Activated naive CD8-positive, alpha-beta T cell treated with anti-CD3 and anti-CD28 coated beads, Interleukin-2, amount 50 U/mL, for 24 hours (primary cell): Measurements from ENCODE around the gene UBE3B.

Experiments used
- ATAC-seq: fragments of 150-1000 bp; cut with Tn5 transposase; one replicate; pipeline ENCODE4 v1.10.0; 2021
- DNase-seq: peaks from one replicate; pipeline ENCODE4 v3.0.0; 2021
- H3K27ac Mint-ChIP-seq: one replicate; pipeline ENCODE4 v1.8.0; 2021; ENCODE audit warnings: mild to moderate bottlenecking, mixed read lengths
- H3K27me3 Mint-ChIP-seq: one replicate; pipeline ENCODE4 v1.8.0; 2021; ENCODE audit warnings: mixed read lengths
- H3K36me3 Mint-ChIP-seq: one replicate; pipeline ENCODE4 v1.8.0; 2021; ENCODE audit warnings: low read depth, mixed read lengths
- H3K4me1 Mint-ChIP-seq: one replicate; pipeline ENCODE4 v1.8.0; 2021; ENCODE audit warnings: mixed read lengths
- H3K4me3 Mint-ChIP-seq: one replicate; pipeline ENCODE4 v1.8.0; 2021; ENCODE audit warnings: mild to moderate bottlenecking, moderate library complexity, mixed read lengths
- H3K9me3 Mint-ChIP-seq: one replicate; pipeline ENCODE4 v1.8.0; 2021; ENCODE audit warnings: mixed read lengths

The UBE3B gene

DNA sequence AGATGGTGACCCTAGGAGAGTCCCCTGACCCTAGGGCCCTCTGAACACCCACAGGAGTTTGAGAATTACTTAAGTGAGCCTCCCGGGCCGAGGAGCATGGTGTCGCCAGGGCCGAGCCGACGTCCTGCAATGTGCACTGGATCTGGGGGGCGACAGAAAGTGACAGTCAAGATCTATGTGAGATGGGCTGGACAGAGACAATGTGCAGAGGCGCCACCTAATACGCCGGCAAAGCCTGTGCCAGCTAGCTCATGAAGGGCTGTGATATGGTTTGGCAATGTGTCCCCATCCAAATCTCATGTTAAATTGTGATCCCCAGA, 84.2 kb downstream of the UBE3B start:
- no peaks in the 10 kb centered on the region for H3K27me3 Mint-ChIP-seq
- H3K36me3 Mint-ChIP-seq = peaks cover 14% of the 10 kb centered on the region
- ATAC-seq (no peak), DNase-seq (no peak)
- H3K9me3 Mint-ChIP-seq = peaks cover 9% of the 10 kb centered on the region
- no peaks in the 10 kb centered on the region for H3K4me1 Mint-ChIP-seq
- no peak overlapping the region for H3K4me3 Mint-ChIP-seq
- no peak overlapping the region for H3K27ac Mint-ChIP-seq

DNA sequence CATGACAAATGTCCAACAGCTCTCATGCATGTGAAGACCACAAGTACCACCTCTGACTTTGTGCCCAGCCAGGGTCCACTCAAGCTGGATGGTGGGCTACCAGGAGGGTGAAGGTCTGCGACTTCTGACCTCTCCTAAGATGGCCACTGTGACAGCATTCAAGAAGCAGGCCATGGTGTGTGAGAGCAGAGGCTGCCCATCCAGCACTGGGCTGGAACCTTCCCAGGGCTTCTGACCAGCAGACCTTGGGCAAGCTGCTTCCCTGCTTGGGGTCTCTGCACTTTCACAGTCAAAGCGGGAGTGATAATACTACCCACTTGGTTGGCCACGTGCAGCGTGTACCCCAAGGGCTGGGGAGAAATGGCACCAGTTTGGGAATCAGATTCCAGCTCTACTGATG, 85.4 kb downstream of the UBE3B start:
- no peak for ATAC-seq
- Mint-ChIP-seq H3K27me3 (no peaks in the 10 kb centered on the region), H3K36me3 (peaks cover 19% of the 10 kb centered on the region), H3K4me3 (no peak overlapping the region), H3K9me3 (peaks cover 9% of the 10 kb centered on the region), H3K4me1 (no peaks in the 10 kb centered on the region), H3K27ac (no peak overlapping the region)
- DNase-seq = no peak

DNA sequence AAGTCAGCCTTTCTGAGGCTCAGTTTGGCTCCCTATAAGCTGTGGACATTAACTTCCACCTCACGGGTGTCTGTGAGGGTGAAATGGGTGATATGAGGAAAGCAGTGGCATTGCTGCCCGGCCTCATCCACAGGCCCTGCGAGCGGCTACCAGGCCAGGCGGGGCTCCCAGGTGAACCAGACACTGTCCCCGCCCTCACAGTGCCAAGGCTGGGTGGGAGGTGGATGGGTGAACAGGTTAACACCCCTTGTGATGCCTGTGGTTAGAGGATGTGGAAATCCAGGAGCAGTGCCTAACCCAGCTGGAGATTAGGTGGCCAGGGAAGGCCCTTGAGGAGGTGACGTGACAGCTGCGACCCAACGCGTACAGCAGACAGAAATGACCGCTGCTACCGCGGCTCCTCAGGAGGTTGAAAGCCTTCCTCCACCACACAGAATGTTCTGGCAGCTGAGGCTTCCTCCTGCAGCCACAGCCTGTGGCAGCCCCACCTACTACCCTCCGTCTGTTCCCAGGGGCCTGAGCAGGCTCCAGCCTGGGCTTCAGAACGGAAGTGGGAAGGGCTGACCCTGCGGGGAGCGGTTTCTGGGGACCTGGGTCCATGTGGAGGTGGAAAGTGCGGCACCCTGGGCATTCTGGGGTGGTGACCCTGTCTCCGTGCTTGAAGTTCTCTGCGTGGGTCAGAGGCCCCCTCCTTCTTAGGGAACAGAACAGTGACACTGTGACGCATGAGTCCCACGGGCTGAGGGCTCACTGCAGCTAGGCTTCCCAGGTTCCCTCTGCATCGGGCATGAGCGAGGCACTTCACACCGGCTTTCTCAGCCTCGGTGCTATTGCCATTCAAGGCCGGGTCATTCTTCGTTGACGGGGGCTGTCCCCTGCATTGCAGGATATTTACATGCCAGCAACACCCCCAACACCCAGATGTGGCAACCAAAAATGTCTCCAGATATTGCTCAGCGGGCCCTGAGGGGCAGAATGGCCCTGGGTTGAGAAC, 86.2 kb downstream of the UBE3B start:
- Mint-ChIP-seq H3K9me3 (peaks cover 9% of the 10 kb centered on the region), H3K27ac (no peak overlapping the region), H3K4me3 (no peak overlapping the region), H3K27me3 (no peaks in the 10 kb centered on the region), H3K4me1 (no peaks in the 10 kb centered on the region), H3K36me3 (peaks cover 19% of the 10 kb centered on the region)
- ATAC-seq = no peak
- no peak for DNase-seq

DNA sequence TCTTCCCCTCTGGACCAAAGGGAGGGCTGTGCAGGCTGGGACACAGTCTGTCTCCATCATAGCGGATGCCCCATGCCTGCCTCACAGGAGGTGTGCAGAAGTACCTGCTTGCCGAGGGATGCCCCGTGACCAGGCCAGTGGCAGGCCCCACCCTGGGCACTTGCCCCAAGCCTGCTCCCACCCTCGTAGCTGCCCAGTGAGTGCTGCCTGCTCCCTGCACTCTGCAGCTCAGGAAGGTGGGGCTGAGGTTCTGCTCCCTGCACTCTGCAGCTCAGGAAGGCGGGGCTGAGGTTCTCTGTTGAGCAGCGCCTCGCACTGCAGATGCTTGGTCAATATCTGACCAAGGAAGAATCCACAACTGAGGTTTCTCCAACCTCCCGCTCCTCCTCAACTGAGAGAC, 89.0 kb downstream of the UBE3B start:
- H3K36me3 Mint-ChIP-seq = peaks cover 19% of the 10 kb centered on the region
- DNase-seq = no peak
- H3K9me3 Mint-ChIP-seq = peaks cover 9% of the 10 kb centered on the region
- ATAC-seq = peak; percentile 5
- H3K27ac Mint-ChIP-seq = no peak overlapping the region
- H3K27me3 Mint-ChIP-seq = no peaks in the 10 kb centered on the region
- H3K4me3 Mint-ChIP-seq = no peak overlapping the region
- H3K4me1 Mint-ChIP-seq = no peaks in the 10 kb centered on the region

DNA sequence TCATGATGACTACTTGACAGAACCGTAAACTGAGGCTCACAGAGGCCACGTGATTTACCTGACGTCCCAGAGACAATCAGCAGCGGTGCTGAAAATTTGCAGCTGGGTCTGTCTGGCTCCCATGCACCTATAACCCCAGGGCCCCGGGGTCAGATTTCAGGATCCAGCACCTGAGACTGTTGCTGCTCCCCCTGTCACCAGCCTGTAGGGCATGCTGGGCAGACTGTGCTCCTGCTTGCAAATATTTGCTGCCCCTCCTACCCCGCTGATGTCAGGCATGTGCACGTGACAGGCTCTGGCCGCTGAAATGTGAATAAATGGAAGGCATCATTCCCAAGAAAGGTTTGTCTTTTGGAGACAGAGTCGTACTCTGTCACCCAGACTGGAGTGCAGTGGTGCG, 89.9 kb downstream of the UBE3B start:
- peaks cover 4% of the 10 kb centered on the region for H3K9me3 Mint-ChIP-seq
- H3K36me3 Mint-ChIP-seq = peaks cover 13% of the 10 kb centered on the region
- H3K27me3 Mint-ChIP-seq = no peaks in the 10 kb centered on the region
- H3K4me3 Mint-ChIP-seq = no peak overlapping the region
- H3K4me1 Mint-ChIP-seq = no peaks in the 10 kb centered on the region
- no peak overlapping the region for H3K27ac Mint-ChIP-seq
- ATAC-seq = no peak
- DNase-seq = no peak

DNA sequence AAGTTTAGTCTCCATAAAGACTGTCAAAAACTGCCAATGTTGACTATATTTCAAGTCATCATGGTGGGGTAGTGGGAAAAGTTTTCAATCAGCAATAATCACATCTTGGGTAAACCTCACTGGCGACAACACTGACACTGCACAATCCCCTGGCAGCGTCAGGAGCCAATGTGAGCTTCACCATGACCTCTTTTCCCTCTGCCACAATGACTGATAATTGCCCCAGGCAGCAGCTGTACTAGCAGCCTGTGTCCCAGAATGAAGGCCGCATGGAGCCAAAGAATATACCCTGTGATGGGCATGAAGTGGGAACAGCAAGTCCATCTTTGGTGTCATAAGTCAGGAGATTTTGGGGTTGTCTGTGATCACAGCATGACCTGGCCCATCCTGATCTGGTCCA, 90.5 kb downstream of the UBE3B start:
- Mint-ChIP-seq H3K4me3 (no peak overlapping the region), H3K27ac (no peak overlapping the region), H3K27me3 (no peaks in the 10 kb centered on the region), H3K4me1 (peaks cover 7% of the 10 kb centered on the region), H3K36me3 (peaks cover 8% of the 10 kb centered on the region), H3K9me3 (no peaks in the 10 kb centered on the region)
- ATAC-seq (no peak), DNase-seq (no peak)

DNA sequence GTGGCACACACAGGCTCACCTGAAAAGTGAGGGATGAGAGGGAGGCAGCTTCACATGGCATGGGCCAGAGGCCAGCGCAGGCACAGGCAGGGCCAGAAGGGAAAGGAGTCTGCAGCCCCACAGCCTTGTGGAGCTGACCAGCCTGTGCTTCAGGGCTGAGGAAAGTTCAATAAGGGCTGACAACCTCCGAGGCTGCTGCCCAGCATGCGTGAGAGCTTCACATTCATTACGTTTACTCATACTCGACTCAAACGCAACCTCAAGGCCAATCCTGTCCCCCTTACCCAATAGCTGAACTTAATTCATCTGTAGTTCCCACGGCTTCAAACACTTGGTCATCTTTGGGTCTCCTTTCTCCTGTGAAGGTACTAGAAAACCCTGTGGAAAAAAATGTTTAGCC, 91.1 kb downstream of the UBE3B start:
- H3K36me3 Mint-ChIP-seq = peaks cover 8% of the 10 kb centered on the region
- H3K4me3 Mint-ChIP-seq = no peak overlapping the region
- no peak for DNase-seq
- H3K27ac Mint-ChIP-seq = no peak overlapping the region
- no peaks in the 10 kb centered on the region for H3K9me3 Mint-ChIP-seq
- peaks cover 9% of the 10 kb centered on the region for H3K4me1 Mint-ChIP-seq
- ATAC-seq = no peak
- H3K27me3 Mint-ChIP-seq = no peaks in the 10 kb centered on the region

DNA sequence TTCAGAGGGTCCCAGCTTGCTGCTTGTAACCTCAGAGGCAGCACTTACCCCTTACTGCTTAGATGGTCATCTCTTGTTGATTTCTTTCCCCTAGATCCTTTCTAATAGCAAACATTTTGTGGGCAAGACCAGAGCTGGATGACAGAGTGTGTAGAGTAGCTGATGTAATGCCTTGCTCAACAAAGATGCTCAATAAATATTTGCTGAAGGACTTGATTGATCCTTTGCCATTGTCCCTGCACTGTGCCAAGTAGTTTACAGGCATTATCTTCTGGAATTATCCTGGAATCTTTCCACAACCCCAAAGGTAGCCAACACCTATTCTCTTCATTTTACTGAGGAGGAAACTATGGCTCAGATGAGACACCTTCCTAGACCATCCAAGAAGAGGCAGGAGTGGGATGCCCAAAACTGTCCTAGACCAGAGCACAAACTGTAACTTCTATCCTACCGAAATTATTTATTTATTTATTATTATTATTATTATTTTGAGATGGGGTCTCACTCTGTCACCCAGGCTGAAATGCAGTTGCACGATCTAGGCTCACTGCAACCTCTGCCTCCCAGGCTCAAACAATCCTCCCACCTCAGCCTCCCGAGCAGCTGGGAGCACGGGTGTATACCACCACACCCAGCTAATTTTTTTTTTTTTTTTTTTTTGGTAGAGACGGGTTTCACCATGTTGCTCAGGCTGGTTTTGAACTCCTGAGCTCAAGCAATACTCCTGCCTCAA, 94.5 kb downstream of the UBE3B start:
- ATAC-seq (no peak), DNase-seq (no peak)
- peak overlapping the region; percentile 40 for H3K4me3 Mint-ChIP-seq
- no peaks in the 10 kb centered on the region for H3K9me3 Mint-ChIP-seq
- H3K27ac Mint-ChIP-seq = no peak overlapping the region
- no peaks in the 10 kb centered on the region for H3K27me3 Mint-ChIP-seq
- H3K4me1 Mint-ChIP-seq = peaks cover 19% of the 10 kb centered on the region
- H3K36me3 Mint-ChIP-seq = peaks cover 6% of the 10 kb centered on the region

DNA sequence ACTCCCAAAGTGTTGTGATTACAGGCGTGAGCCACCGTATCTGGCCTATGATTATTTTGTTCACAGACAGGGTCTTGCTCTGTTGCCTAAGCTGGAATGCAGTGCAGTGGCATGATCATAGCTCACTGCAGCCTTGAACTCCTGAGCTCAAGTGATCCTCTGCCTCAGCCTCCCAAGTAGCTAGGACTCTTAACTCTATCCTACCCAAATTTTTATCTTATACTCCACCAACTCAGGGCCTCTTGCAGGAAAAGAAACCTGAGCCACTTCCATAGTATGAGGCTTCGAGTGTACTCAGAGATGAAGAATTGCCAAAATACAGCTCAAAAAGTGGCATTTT, 95.0 kb downstream of the UBE3B start:
- Mint-ChIP-seq H3K9me3 (no peaks in the 10 kb centered on the region), H3K4me1 (peaks cover 19% of the 10 kb centered on the region), H3K27ac (peak overlapping the region; percentile 96), H3K4me3 (peak overlapping the region; percentile 90), H3K27me3 (no peaks in the 10 kb centered on the region), H3K36me3 (peaks cover 5% of the 10 kb centered on the region)
- no peak for DNase-seq
- ATAC-seq = no peak

DNA sequence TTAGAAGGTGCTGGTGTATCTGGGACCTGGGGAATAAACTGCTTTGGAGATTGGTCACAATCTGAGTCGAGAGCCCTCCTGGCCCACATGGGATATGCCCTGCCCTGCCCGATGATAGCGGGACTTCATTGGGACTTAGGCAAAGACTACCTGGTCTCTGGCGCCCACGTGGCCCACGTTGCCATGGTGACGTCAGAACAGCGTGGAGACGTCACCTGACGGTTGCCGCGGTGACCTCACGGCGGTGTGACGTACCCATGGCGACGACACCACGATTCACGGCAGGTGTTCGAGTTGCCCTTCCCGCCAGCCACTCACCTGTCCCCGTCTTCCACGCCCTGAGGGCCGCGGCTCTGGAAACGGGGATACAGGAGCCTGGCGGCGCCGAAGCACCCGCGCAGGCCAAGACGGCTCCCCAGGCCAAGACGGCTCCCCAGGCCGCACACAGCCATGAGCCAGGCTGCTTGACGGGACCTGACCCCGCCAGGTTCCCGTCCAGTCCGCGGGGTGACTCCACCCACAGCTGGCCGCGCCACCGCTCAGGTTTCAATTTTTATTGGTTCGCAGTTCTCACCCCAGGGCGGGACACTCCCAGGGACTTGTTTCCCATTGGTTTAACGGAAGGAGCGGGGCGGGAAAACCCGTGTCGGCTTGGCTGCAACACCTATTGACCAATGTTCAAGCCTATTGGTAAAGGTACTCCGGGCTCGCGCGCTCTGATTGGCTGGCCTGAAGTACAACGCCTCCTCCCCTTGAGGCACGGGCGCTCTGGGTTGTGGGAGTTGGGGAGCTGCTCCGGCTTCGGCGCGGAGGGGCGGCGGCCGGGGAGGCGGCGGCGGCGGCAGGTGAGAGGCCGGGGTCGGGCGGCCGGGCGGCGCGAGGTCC, 95.8 kb downstream of the UBE3B start, which contains the start of the genes MMAB and MVK:
Gene MMAB (minus strand): TSS at position 476 of the 885 bp plus-strand sequence. CDS start 24 bp downstream, at position 452.
Gene MVK (plus strand): TSS at position 766 of the 885 bp plus-strand sequence. CDS start 1,029 bp downstream, outside the sequence.
- peak; percentile 94 for DNase-seq
- Mint-ChIP-seq H3K9me3 (no peaks in the 10 kb centered on the region), H3K27me3 (no peaks in the 10 kb centered on the region), H3K27ac (peak within 1 kb of the TSS; percentile 96), H3K4me3 (peak within 1 kb of the TSS; percentile 90), H3K36me3 (peaks cover 5% of the 10 kb centered on the region), H3K4me1 (peaks cover 19% of the 10 kb centered on the region)
- ATAC-seq = peak; percentile 98

DNA sequence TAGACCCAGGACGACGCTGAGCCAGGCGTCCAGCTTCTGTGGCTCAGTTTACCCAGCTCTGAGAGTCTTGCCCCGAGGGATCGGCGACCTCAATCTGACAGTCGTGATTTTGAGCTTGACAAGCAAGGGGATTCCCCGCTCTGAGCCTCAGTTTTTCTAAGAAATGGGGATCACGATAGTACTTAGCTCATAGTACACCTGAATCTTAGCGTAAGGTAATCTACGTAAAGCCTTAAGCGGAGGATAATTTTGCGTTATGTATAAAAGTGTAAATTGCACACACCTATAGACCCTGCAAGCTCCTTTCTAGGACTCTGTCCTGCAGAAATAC, 96.4 kb downstream of the UBE3B start:
- no peaks in the 10 kb centered on the region for H3K9me3 Mint-ChIP-seq
- peak overlapping the region; percentile 90 for H3K4me3 Mint-ChIP-seq
- peaks cover 19% of the 10 kb centered on the region for H3K4me1 Mint-ChIP-seq
- no peaks in the 10 kb centered on the region for H3K27me3 Mint-ChIP-seq
- ATAC-seq (no peak), DNase-seq (no peak)
- H3K27ac Mint-ChIP-seq = peak overlapping the region; percentile 96
- H3K36me3 Mint-ChIP-seq = peaks cover 5% of the 10 kb centered on the region

DNA sequence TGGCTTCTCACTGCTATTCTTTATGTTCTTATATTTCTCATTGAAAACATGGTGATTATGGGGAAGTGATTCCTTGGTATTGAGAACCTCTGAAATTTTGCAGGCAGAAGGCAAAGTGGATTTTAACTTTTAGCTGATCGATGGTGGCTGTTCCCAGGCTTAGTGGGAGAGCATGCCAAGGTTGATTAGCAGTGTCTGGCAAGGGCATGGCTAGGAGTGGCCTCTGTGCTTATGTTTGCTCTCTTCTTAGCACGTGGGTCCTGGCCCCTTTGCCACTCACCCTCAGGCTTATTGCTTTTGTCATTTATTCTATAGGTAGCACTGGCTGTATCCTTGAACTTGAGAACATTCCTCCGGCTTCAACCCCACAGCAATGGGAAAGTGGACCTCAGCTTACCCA, 98.2 kb downstream of the UBE3B start:
- no peaks in the 10 kb centered on the region for H3K9me3 Mint-ChIP-seq
- H3K36me3 Mint-ChIP-seq = peaks cover 11% of the 10 kb centered on the region
- no peak overlapping the region for H3K27ac Mint-ChIP-seq
- no peaks in the 10 kb centered on the region for H3K27me3 Mint-ChIP-seq
- no peak overlapping the region for H3K4me3 Mint-ChIP-seq
- DNase-seq (no peak), ATAC-seq (no peak)
- H3K4me1 Mint-ChIP-seq = peaks cover 19% of the 10 kb centered on the region

DNA sequence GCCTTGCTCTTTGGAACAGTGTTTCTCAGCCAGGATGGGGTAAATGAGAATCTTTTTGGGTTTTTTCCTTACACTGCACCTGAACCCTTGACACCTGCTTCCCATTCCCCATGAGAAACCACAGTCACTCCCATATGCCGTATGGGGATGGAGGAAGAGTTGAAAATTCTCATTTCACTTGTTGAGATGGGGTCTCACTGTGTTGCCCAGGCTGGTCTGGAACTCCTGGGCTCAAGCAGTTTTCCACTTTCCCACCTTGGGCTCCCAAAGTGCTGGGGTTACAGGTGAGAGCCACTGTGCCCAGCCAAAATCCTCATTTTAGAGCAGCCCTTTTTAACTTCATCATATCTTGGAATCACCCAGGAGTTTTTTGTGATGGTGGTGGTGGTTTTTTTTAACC, 99.9 kb downstream of the UBE3B start:
- no peak for ATAC-seq
- DNase-seq = no peak
- H3K36me3 Mint-ChIP-seq = peaks cover 11% of the 10 kb centered on the region
- H3K4me1 Mint-ChIP-seq = peaks cover 19% of the 10 kb centered on the region
- no peak overlapping the region for H3K27ac Mint-ChIP-seq
- H3K4me3 Mint-ChIP-seq = no peak overlapping the region
- no peaks in the 10 kb centered on the region for H3K9me3 Mint-ChIP-seq
- H3K27me3 Mint-ChIP-seq = no peaks in the 10 kb centered on the region

DNA sequence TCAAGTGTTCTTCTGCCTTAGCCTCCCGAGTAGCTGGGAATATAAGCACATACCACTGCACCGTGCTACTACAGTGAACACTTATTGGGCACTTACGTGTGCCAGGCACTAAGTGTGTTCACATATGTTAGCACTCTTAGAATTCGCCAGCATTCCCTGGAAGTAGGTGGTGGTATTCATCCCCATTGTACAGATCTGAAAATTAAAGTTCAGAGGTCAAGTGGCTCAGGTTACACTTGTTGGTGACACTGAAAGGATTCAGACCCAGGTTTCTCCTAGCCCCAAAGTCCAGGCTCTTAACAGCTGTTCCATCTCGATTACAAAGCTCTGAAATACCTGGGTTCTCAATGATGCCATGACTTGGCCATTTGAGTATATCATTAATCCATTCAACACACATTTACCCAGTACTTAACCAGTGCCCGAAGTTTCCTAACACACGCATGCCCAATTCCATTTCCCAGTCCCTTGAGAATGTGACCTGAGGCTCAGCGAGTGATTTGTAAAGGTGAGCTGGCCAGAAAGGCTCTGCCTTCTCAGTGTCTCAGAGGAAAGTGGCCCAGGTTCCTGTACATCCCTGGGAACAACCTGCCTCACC, 101.0 kb downstream of the UBE3B start:
- Mint-ChIP-seq H3K9me3 (no peaks in the 10 kb centered on the region), H3K4me1 (peaks cover 10% of the 10 kb centered on the region), H3K36me3 (peaks cover 11% of the 10 kb centered on the region), H3K27me3 (no peaks in the 10 kb centered on the region), H3K27ac (no peak overlapping the region), H3K4me3 (no peak overlapping the region)
- ATAC-seq (no peak), DNase-seq (no peak)
